Caco-2 (cell line): ENCODE data around the gene MRPS21. TPM values are rescaled to one million over a fixed set of nuclear protein-coding genes. Genes with fewer than 3 reads are reported as not detected.

Source experiments
- BruUV-seq: library from RNA; stranded (reverse); fragments of 400-500 nt; replicated peaks from 2 replicates; lab custom pipeline; 2021; lab: Mats Ljungman, UMichigan
- CTCF ChIA-PET: fragments of 300-600 bp; sonication (Branson Sonifier 250); formaldehyde crosslinking; loops from one replicate; lab custom pipeline; 2022; ENCODE audit warnings: antibody characterized with exemption; lab: Charles Lee
- POLR2A ChIA-PET: fragments of 300-600 bp; sonication (Branson Sonifier 250); formaldehyde crosslinking; loops from one replicate; lab custom pipeline; 2022; ENCODE audit warnings: antibody characterized with exemption; lab: Charles Lee
- DNase-seq, 2 experiments: peaks; one replicate each; pipeline versions ENCODE4 v3.0.0 to v3.0.0-alpha.2; 2020 to 2022
- H3K27me3 ChIP-seq: replicated peaks from 2 replicates; pipeline ENCODE4 v1.6.0; 2011; ENCODE audit warnings: low read length; ENCODE audit not compliant: control insufficient read depth, insufficient read depth
- H3K36me3 ChIP-seq: 2 replicates; pipeline ENCODE4 v1.5.1; 2011; ENCODE audit warnings: low read length; ENCODE audit not compliant: control insufficient read depth, insufficient read depth
- H3K4me1 ChIP-seq: fragments of 250-450 bp; sonication (Bioruptor Pico); 2 replicates; pipeline ENCODE4 v1.5.1; 2020; ENCODE audit warnings: mild to moderate bottlenecking
- H3K4me3 ChIP-seq: 2 replicates; pipeline ENCODE4 v1.5.1; 2011; ENCODE audit warnings: low read depth, mild to moderate bottlenecking, control low read depth, low read length
- H3K9me3 ChIP-seq: fragments of 250-450 bp; sonication (Bioruptor Pico); 2 replicates; pipeline ENCODE4 v1.5.1; 2020; ENCODE audit warnings: mild to moderate bottlenecking, moderate library complexity
- H3K27ac Mint-ChIP-seq: one replicate; pipeline ENCODE4 v1.8.0; 2022; ENCODE audit warnings: mixed read lengths; ENCODE audit not compliant: unreplicated experiment
- H3K27me3 Mint-ChIP-seq: one replicate; pipeline ENCODE4 v1.8.0; 2022; ENCODE audit warnings: mixed read lengths; ENCODE audit not compliant: insufficient read depth, unreplicated experiment
- H3K36me3 Mint-ChIP-seq: one replicate; pipeline ENCODE4 v1.8.0; 2022; ENCODE audit warnings: mild to moderate bottlenecking, mixed read lengths; ENCODE audit not compliant: insufficient read depth, unreplicated experiment
- H3K4me1 Mint-ChIP-seq: one replicate; pipeline ENCODE4 v1.8.0; 2022; ENCODE audit warnings: low read depth, mixed read lengths; ENCODE audit not compliant: unreplicated experiment
- H3K4me3 Mint-ChIP-seq: one replicate; pipeline ENCODE4 v1.8.0; 2022; ENCODE audit warnings: mild to moderate bottlenecking, moderate library complexity, mixed read lengths; ENCODE audit not compliant: unreplicated experiment
- H3K9me3 Mint-ChIP-seq: one replicate; pipeline ENCODE4 v1.8.0; 2022; ENCODE audit warnings: mixed read lengths; ENCODE audit not compliant: unreplicated experiment
- CTCF ChIP-seq, 2 experiments: fragments of 200-600 bp in 1 of 2; IDR thresholded peaks; 1 replicate in 1 of 2; 2 replicates in 1 of 2; pipeline versions ENCODE4 v1.5.1 to v1.8.0; 2011 to 2022; ENCODE audit warnings: antibody characterized with exemption in 1 of 2, control low read depth in 1 of 2, inconsistent platforms in 1 of 2, low read depth in 1 of 2, low read length in 1 of 2, mild to moderate bottlenecking in 1 of 2, moderate library complexity in 1 of 2; ENCODE audit not compliant: insufficient read depth in 1 of 2, severe bottlenecking in 1 of 2, unreplicated experiment in 1 of 2
- intact Hi-C: fragments of 100-400 bp; cut with micrococcal nuclease; formaldehyde crosslinking; loops from one replicate; pipeline ENCODE4 v1.10.0; 2022; ENCODE audit not compliant: unreplicated experiment
- total RNA-seq: library from RNA; stranded (reverse); gene quantifications from 2 replicates; pipeline ENCODE4 v1.2.3, GENCODE V29; 2022

MRPS21 gene
- total RNA-seq, 1 experiment from 2014 or later, result 16.7 TPM

DNA sequence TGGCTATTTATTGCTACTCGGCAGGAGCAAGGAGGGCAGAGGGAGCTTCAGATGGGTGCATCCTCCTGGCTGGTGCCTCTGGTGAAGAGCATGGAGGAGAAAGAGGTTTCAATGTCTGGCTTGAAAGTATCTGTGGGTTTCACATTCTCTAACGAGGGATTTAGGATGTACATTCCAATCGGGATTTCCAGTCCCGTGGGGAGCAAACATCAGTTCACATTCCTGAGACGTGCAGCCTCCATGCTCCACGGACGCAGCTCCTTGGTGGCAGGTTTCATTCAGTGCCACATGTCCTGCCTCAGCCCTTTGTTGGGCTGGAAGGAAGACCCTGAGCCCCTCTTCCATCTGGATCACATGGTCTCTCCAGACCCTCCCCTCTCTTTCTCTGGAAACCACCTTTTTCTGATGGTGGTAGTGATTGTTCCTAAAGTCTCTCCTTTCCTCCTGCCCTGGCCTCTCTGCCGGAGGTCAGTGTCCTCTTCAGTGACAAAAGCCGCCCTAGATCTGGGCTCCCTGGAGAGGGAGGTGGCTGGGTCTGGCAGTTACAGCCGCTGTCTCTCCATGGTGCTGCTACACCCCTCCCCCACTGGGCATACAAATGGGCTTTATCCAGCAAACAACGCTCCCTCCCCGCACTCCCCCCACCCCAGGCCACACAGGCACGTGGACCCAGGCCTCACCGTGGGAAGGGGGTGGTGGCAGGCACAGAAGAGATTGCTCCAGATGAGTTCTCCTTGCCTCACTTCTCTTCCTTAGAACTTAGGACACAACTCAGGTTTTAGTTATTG lies 36.9 kb upstream of the MRPS21 start:
- TF ChIP-seq CTCF (IDR thresholded peaks at IDR 0.05; ENCODE audit: insufficient read depth in 1 of 2, low read depth in 1 of 2, low read length in 1 of 2, severe bottlenecking in 1 of 2, unreplicated experiment in 1 of 2), result no peak
- no peaks in the 10 kb centered on the region for H3K9me3 Mint-ChIP-seq
- no peak for DNase-seq
- peaks cover 29% of the 10 kb centered on the region for H3K4me1 Mint-ChIP-seq
- peak overlapping the region; percentile 37 for H3K4me3 Mint-ChIP-seq
- Histone ChIP-seq H3K4me3 (no peak overlapping the region), H3K9me3 (no peaks in the 10 kb centered on the region), H3K4me1 (peaks cover 24% of the 10 kb centered on the region), H3K36me3 (no peaks in the 10 kb centered on the region), H3K27me3 (no peaks in the 10 kb centered on the region)
- BruUV-seq, result no TSS peak
- intact Hi-C loops, result loop anchor here (1.0 to 2.0 kb wide), 2 partner anchors 25 to 260 kb away; no protein-coding TSS in a partner anchor
- H3K27me3 Mint-ChIP-seq, result peaks cover 2% of the 10 kb centered on the region
- peaks cover 6% of the 10 kb centered on the region for H3K36me3 Mint-ChIP-seq
- peak overlapping the region; percentile 11 for H3K27ac Mint-ChIP-seq
- POLR2A ChIA-PET, result interaction anchor here (1.3 kb wide), 1 partner anchor 107 kb away, joined by 3 read pairs; the partner anchor contains the start of gene RPRD2
- CTCF ChIA-PET, result interaction anchor here (0.6 to 2.7 kb wide), 11 partner anchors 10 to 275 kb away, joined by 3 to 29 read pairs (median 4); partner anchors contain the start of genes C1orf54, CIART and FALEC

- intact Hi-C loops, result loop anchor here (2.0 kb wide), 1 partner anchor 259 kb away; no protein-coding TSS in a partner anchor
- peak within 1 kb of the TSS; percentile 37 for H3K4me3 Mint-ChIP-seq
- Histone ChIP-seq H3K27me3 (no peaks in the 10 kb centered on the region), H3K9me3 (no peaks in the 10 kb centered on the region), H3K4me1 (peaks cover 24% of the 10 kb centered on the region), H3K4me3 (no peak within 1 kb of the TSS), H3K36me3 (no peaks in the 10 kb centered on the region)
- POLR2A ChIA-PET, result no interaction called here
- BruUV-seq, result no TSS peak
- no peak for TF ChIP-seq CTCF (IDR thresholded peaks at IDR 0.05; ENCODE audit: insufficient read depth in 1 of 2, low read depth in 1 of 2, low read length in 1 of 2, severe bottlenecking in 1 of 2, unreplicated experiment in 1 of 2)
- peak within 1 kb of the TSS; percentile 11 for H3K27ac Mint-ChIP-seq
- CTCF ChIA-PET, result interaction anchor here (0.5 to 2.7 kb wide), 3 partner anchors 24 to 336 kb away, joined by 3 to 29 read pairs (median 3); partner anchors contain the start of gene CIART
- H3K4me1 Mint-ChIP-seq, result peaks cover 29% of the 10 kb centered on the region
- no peaks in the 10 kb centered on the region for H3K9me3 Mint-ChIP-seq
- H3K36me3 Mint-ChIP-seq, result peaks cover 6% of the 10 kb centered on the region
- DNase-seq, result no peak
- H3K27me3 Mint-ChIP-seq, result peaks cover 2% of the 10 kb centered on the region
These were observed 35.8 kb upstream of the MRPS21 start, which contains the start of gene CA14 for GRCh38 chr1:150257624-150258585. Gene CA14 (plus strand): TSS chr1:150257774. CDS start chr1:150258129, 355 bp downstream.

DNA sequence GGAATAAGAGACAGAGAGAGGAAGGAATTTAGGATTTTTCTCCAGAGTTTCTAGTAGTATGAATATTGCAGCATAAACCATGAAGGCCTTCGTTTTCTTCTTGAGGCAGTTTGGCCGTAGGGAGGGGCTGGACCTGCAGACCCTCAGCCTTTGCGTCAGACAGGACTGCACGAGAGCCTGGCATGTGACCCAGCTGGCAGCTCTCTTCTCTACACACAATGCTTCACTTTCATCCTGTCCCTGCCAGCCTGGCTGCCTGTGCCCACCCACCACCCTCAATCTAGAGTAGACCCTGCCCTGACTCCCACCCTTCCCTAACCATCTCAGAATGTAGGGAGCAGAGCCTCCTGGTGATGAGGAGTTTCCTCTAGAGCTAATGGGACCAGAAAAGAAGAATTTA lies 34.4 kb upstream of the MRPS21 start:
- peaks cover 6% of the 10 kb centered on the region for H3K36me3 Mint-ChIP-seq
- Histone ChIP-seq H3K36me3 (no peaks in the 10 kb centered on the region), H3K4me1 (peaks cover 24% of the 10 kb centered on the region), H3K9me3 (no peaks in the 10 kb centered on the region), H3K4me3 (no peak overlapping the region), H3K27me3 (no peaks in the 10 kb centered on the region)
- H3K27me3 Mint-ChIP-seq, result peaks cover 2% of the 10 kb centered on the region
- POLR2A ChIA-PET, result no interaction called here
- H3K4me1 Mint-ChIP-seq, result peaks cover 29% of the 10 kb centered on the region
- TF ChIP-seq CTCF (IDR thresholded peaks at IDR 0.05; ENCODE audit: insufficient read depth in 1 of 2, low read depth in 1 of 2, low read length in 1 of 2, severe bottlenecking in 1 of 2, unreplicated experiment in 1 of 2), result no peak
- no TSS peak for BruUV-seq
- intact Hi-C loops, result no loop called here
- no peak overlapping the region for H3K27ac Mint-ChIP-seq
- DNase-seq, result no peak
- CTCF ChIA-PET, result no interaction called here
- H3K9me3 Mint-ChIP-seq, result no peaks in the 10 kb centered on the region
- no peak overlapping the region for H3K4me3 Mint-ChIP-seq
